K562 (cell line): Measurements from ENCODE around the gene RINL. TPM values are rescaled to one million over a fixed set of nuclear protein-coding genes. Genes with fewer than 3 reads are reported as not detected.

Experiments used
- ATAC-seq: fragments of 200-7000 bp; cut with Tn5 transposase; 3 replicates; pipeline ENCODE4 v1.9.1; 2020; ENCODE audit warnings: moderate library complexity
- BruUV-seq: library from RNA; stranded (reverse); fragments of 400-500 nt; replicated peaks from 2 replicates; lab custom pipeline; 2021; lab: Mats Ljungman, UMichigan
- CTCF ChIA-PET: fragments of 300-600 bp; formaldehyde crosslinking; extraction: SDS; loops from one replicate; lab custom pipeline; 2021; ENCODE audit warnings: low intra/inter-chr PET ratio; lab: Yijun Ruan, JAX
- POLR2A ChIA-PET: fragments of 300-600, 350-650 bp; sonication (Branson Sonifier 250); formaldehyde crosslinking; extraction: SDS; loops from one replicate; lab custom pipeline; 2021; ENCODE audit warnings: antibody characterized with exemption, inconsistent platforms; lab: Yijun Ruan, JAX
- DNase-seq, 4 experiments: peaks; one replicate each; pipeline versions ENCODE4 v3.0.0 to v3.0.0-alpha.2; 2011 to 2018; ENCODE audit warnings: low spot score in 3 of 4, mixed read lengths in 3 of 4; ENCODE audit errors: extremely low read depth in 1 of 4
- FAIRE-seq: peaks from 2 replicates; lab custom pipeline; 2011; peaks lifted over from hg19 to GRCh38; lab: Jason Lieb, UNC
- H2AFZ ChIP-seq: 2 replicates; pipeline ENCODE4 v1.6.0; 2011; ENCODE audit warnings: low read depth, low read length, control low read depth, inconsistent platforms
- H3K27ac ChIP-seq: fragments of 200-600 bp; 3 replicates; pipeline ENCODE4 v1.8.0; 2011; ENCODE audit warnings: low read depth, mild to moderate bottlenecking, control low read depth, inconsistent platforms, low read length, moderate library complexity, mixed read lengths; ENCODE audit errors: extremely low read depth
- H3K27me3 ChIP-seq, 2 experiments: fragments of 300-600 bp in 1 of 2; 2 replicates in 1 of 2; 3 replicates in 1 of 2; pipeline versions ENCODE4 v1.6.0 to v1.8.0; 2011; ENCODE audit warnings: inconsistent platforms in 2 of 2, low read length in 2 of 2, mild to moderate bottlenecking in 1 of 2, mixed read lengths in 1 of 2, moderate library complexity in 1 of 2; ENCODE audit not compliant: control insufficient read depth in 2 of 2, insufficient read depth in 2 of 2
- H3K36me3 ChIP-seq: fragments of 300-600 bp; 3 replicates; pipeline ENCODE4 v1.8.0; 2011; ENCODE audit warnings: mild to moderate bottlenecking, low read length, inconsistent platforms; ENCODE audit not compliant: control insufficient read depth, insufficient read depth
- H3K4me1 ChIP-seq, 2 experiments: fragments of 200-600 bp in 1 of 2; replicated peaks in 1 of 2; 2 replicates in 1 of 2; 3 replicates in 1 of 2; pipeline versions ENCODE4 v1.5.1 to v1.8.0; 2011; ENCODE audit warnings: inconsistent platforms in 2 of 2, low read length in 2 of 2, mild to moderate bottlenecking in 1 of 2, mixed read lengths in 1 of 2, moderate library complexity in 1 of 2; ENCODE audit not compliant: control insufficient read depth in 2 of 2, insufficient read depth in 2 of 2
- H3K4me2 ChIP-seq: 2 replicates; pipeline ENCODE4 v1.6.1; 2011; ENCODE audit warnings: low read length, control low read depth, inconsistent platforms, mixed read lengths; ENCODE audit not compliant: insufficient read depth
- H3K4me3 ChIP-seq: fragments of 200-600 bp; sonication (generic), shearing (Covaris generic); 2 replicates; pipeline ENCODE4 v1.5.1; 2016; ENCODE audit warnings: control low read depth, inconsistent platforms
- H3K79me2 ChIP-seq: fragments of 200-600 bp; 3 replicates; pipeline ENCODE4 v1.8.0; 2011; ENCODE audit warnings: low read length, inconsistent platforms; ENCODE audit not compliant: control insufficient read depth, insufficient read depth
- H3K9ac ChIP-seq, 2 experiments: 2 replicates each; pipeline versions ENCODE4 v1.6.0 to v1.6.1; 2011; ENCODE audit warnings: low read depth in 2 of 2, low read length in 2 of 2, control low read depth in 1 of 2, inconsistent platforms in 1 of 2, mild to moderate bottlenecking in 1 of 2, mixed read lengths in 1 of 2; ENCODE audit not compliant: insufficient read depth in 1 of 2
- H3K9me1 ChIP-seq: one replicate; pipeline ENCODE4 v1.6.0; 2011; ENCODE audit warnings: inconsistent platforms, mild to moderate bottlenecking, low read length, moderate library complexity; ENCODE audit not compliant: control insufficient read depth, insufficient read depth
- H3K9me3 ChIP-seq: replicated peaks from 2 replicates; pipeline ENCODE4 v1.5.1; 2011; ENCODE audit warnings: low read depth, low read length, inconsistent platforms; ENCODE audit not compliant: control insufficient read depth, insufficient read depth
- H4K20me1 ChIP-seq: replicated peaks from 2 replicates; pipeline ENCODE4 v1.6.1; 2011; ENCODE audit warnings: low read length, inconsistent platforms, mixed read lengths; ENCODE audit not compliant: control insufficient read depth, insufficient read depth
- AFF1 ChIP-seq, 2 experiments: fragments of 450-650 bp; IDR thresholded peaks; 2 replicates each; pipeline ENCODE4 v1.6.1; 2018; ENCODE audit warnings: mild to moderate bottlenecking in 2 of 2, low read depth in 1 of 2; ENCODE audit not compliant: partially characterized antibody in 2 of 2
- BHLHE40 ChIP-seq: IDR thresholded peaks from 2 replicates; pipeline ENCODE4 v1.6.1; 2011; ENCODE audit warnings: low read length, improper control_type of control experiment
- EWSR1 ChIP-seq: fragments of 450-650 bp; IDR thresholded peaks from 2 replicates; pipeline ENCODE4 v1.6.1; 2018; ENCODE audit warnings: borderline replicate concordance, mild to moderate bottlenecking, low read depth, moderate library complexity; ENCODE audit not compliant: partially characterized antibody
- FUS ChIP-seq: fragments of 200-400 bp; formaldehyde crosslinking; optimal IDR thresholded peaks from 2 replicates; pipeline ENCODE3; 2017; ENCODE audit warnings: low read depth, low read length
- HCFC1 ChIP-seq: IDR thresholded peaks from 2 replicates; pipeline ENCODE4 v1.6.1; 2012; ENCODE audit warnings: low read depth, low read length, improper control_type of control experiment
- SMAD1 ChIP-seq: fragments of 150-350 bp; IDR thresholded peaks from 2 replicates; pipeline ENCODE4 v1.6.1; 2014; ENCODE audit warnings: low read length, low read depth; ENCODE audit not compliant: partially characterized antibody
- ZBTB43 ChIP-seq: sonication (generic); formaldehyde crosslinking; IDR thresholded peaks from 2 replicates; pipeline ENCODE4 v1.8.0; 2023; ENCODE audit warnings: mild to moderate bottlenecking, missing genetic modification reagents
- ZNF707 ChIP-seq: fragments of 250-450 bp; sonication (Bioruptor Pico); conservative IDR thresholded peaks from 2 replicates; pipeline ENCODE4 v1.8.0; 2022; ENCODE audit warnings: inconsistent platforms, mild to moderate bottlenecking, moderate library complexity
- ZNF740 ChIP-seq, 3 experiments: fragments of 200-800 bp in 1 of 3; sonication (Bioruptor generic) in 1 of 3; sonication (generic) in 1 of 3; formaldehyde crosslinking in 1 of 3; IDR thresholded peaks; 2 replicates each; pipeline versions ENCODE4 v1.6.1 to v1.8.0; 2016 to 2022; ENCODE audit warnings: mild to moderate bottlenecking in 2 of 3, missing compliant biosample characterization in 2 of 3, missing genetic modification characterization in 2 of 3, missing genetic modification reagents in 1 of 3
- WGBS: fragments of 100-300 bp; shearing (Covaris generic); methylation state at CpG from one replicate; pipeline ENCODE4 v1.1.6; 2016; ENCODE audit warnings: low coverage, mixed read lengths; ENCODE audit not compliant: insufficient coverage; ENCODE audit errors: missing lambda C conversion rate; 5-methylcytosine and 5-hydroxymethylcytosine counted together
- in situ Hi-C: fragments of 300-500 bp; cut with MboI; formaldehyde crosslinking; loops from 4 replicates; pipeline ENCODE4 v1.15.0; 2018; ENCODE audit warnings: inconsistent platforms, mixed read lengths
- intact Hi-C: fragments of 100-400 bp; cut with micrococcal nuclease; formaldehyde crosslinking; loops from 2 replicates; pipeline ENCODE4 v1.14.2; 2022
- polyA plus RNA-seq, 8 experiments: library from polyadenylated mRNA; depleted of rRNA in 4 of 8; stranded (reverse) in 5 of 8; unstranded in 3 of 8; fragments of >200 nt; fragmentation: Nextera tagmentation in 2 of 8; fragmentation: Illumina TruSeq in 1 of 8; extraction: Ambion mirVana in 2 of 8; extraction: Trizol in 1 of 8; gene quantifications; 2 replicates each; pipeline versions ENCODE4 v1.2.1 to v1.2.3, GENCODE V29; 2011 to 2014; ENCODE audit warnings: inconsistent platforms in 1 of 8, missing spikeins in 1 of 8
- total RNA-seq, 7 experiments: library from RNA; depleted of rRNA in 6 of 7; stranded (reverse); fragments of >200 nt in 6 of 7; fragmentation: Illumina TruSeq in 2 of 7; extraction: Trizol in 2 of 7; gene quantifications; 2 replicates each; pipeline versions ENCODE4 v1.2.1 to v1.2.3, GENCODE V29; 2011 to 2021; ENCODE audit warnings: low replicate concordance in 1 of 7

RINL gene
- total and polyA plus RNA-seq, 9 of the 15 experiments (the other 6 are each of a cell fraction or from before 2014, with no cell fraction given), result 0.82 to 10.9 (median 4.9) TPM

DNA sequence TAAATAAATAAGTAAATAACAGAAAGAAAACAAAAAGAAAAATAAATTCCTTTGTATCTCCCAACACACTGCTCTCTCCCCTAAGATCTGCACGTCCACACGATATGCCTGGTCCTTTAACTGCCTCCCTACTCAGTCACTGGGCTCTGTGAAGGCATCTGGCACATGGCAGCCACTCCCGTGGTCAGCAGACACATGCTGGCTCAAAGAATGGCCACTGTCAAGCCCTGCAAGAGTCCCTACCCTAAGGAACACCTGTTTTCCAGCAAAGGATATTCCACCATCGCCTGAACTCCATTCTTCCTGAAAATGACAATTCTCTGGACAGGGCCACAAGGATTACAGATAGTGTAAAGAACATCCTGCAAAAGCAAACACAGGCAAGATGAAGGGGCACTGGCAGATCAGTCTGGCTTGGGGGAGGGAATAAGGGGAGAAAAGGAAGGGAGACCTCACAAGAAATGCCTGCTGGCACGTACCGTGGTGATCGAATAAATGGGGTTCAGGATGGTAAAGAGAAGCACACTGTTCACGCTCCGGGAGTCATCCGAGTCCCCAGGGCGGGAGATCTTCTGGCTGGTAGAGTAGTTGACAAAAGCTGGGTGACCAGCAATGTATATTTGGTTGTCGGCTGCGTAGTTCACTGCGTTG is 32.6 kb downstream of the RINL start:
- H2AFZ ChIP-seq, result no peak overlapping the region
- no peak for DNase-seq
- intact Hi-C loops (no loop called here), in situ Hi-C loops (no loop called here)
- peaks cover 25% of the 10 kb centered on the region for H4K20me1 ChIP-seq
- ChIA-PET CTCF (no interaction called here), POLR2A (interaction anchor here (1.2 kb wide), 1 partner anchor 12 kb away, joined by 6 read pairs; no protein-coding TSS in a partner anchor)
- no peaks in the 10 kb centered on the region for H3K27me3 ChIP-seq
- WGBS, result 97% methylated on average over 14 of the region's 14 CpGs
- no peaks in the 10 kb centered on the region for H3K9me3 ChIP-seq
- no peak for FAIRE-seq
- ATAC-seq, result no peak
- peaks cover 7 to 13% of the 10 kb centered on the region in 2 experiments; a peak in 4 of 5 replicates for H3K4me1 ChIP-seq
- no peaks in the 10 kb centered on the region for H3K9me1 ChIP-seq
- H3K4me3 ChIP-seq, result no peak overlapping the region
- peaks cover 85% of the 10 kb centered on the region for H3K36me3 ChIP-seq
- no peak overlapping the region; a peak in 1 of 4 replicates for H3K9ac ChIP-seq
- BruUV-seq, result no TSS peak
- no peak overlapping the region for H3K4me2 ChIP-seq
- H3K27ac ChIP-seq, result no peak overlapping the region
- peaks cover 83% of the 10 kb centered on the region for H3K79me2 ChIP-seq
- TF ChIP-seq ZNF740 (CRISPR knock-in tag; IDR thresholded peaks at IDR 0.05), result no peak
- no peak for TF ChIP-seq ZNF740 (tag; IDR thresholded peaks at IDR 0.05)
- TF ChIP-seq ZBTB43 (CRISPR knock-in tag), result no peak
- TF ChIP-seq EWSR1, result no peak
- TF ChIP-seq ZNF707 (CRISPR knock-in tag), result no peak
- TF ChIP-seq SMAD1, result no peak
- no peak for TF ChIP-seq BHLHE40
- no peak for TF ChIP-seq HCFC1
- TF ChIP-seq FUS, result no peak
- no peak for TF ChIP-seq AFF1 (IDR thresholded peaks at IDR 0.05; ENCODE audit: low read depth in 1 of 2, partially characterized antibody in 2 of 2)
